Stimulated activated CD4-positive, alpha-beta T cell treated with anti-CD3 and anti-CD28 coated beads, TNF-alpha, amount 100 ng/mL, for 24 hours (primary cell): Measurements from ENCODE around the gene IFNL4.
"Not testable (repeated sequence)": the region's sequence is repeated elsewhere in the genome, so short reads cannot be mapped to it uniquely, and the experiment has no call there.

Source experiments
- DNase-seq, 3 experiments: peaks; one replicate each; pipeline ENCODE4 v3.0.0-alpha.2; 2020; ENCODE audit warnings: low read depth in 3 of 3

IFNL4 gene

GRCh38 chr19:39223703-39224279, 24.9 kb downstream of the IFNL4 start:
- DNase-seq = no peak

GRCh38 chr19:39219108-39219507, 29.5 kb downstream of the IFNL4 start:
- DNase-seq = not testable (repeated sequence)

GRCh38 chr19:39218230-39219007, 30.2 kb downstream of the IFNL4 start:
- no peak for DNase-seq

GRCh38 chr19:39217094-39217493, 31.6 kb downstream of the IFNL4 start:
- DNase-seq = no peak

- DNase-seq = not testable (repeated sequence)
Observed at GRCh38 chr19:39215323-39215722, 33.3 kb downstream of the IFNL4 start.

- DNase-seq = peak; percentile 15 to 63 (median 38)
Observed at GRCh38 chr19:39212375-39212742, 36.3 kb downstream of the IFNL4 start.

- no peak for DNase-seq
Observed at GRCh38 chr19:39211731-39212374, 36.8 kb downstream of the IFNL4 start.

GRCh38 chr19:39209196-39209595, 39.5 kb downstream of the IFNL4 start:
- no peak for DNase-seq

- DNase-seq = no peak
Observed at GRCh38 chr19:39208175-39208795, 40.4 kb downstream of the IFNL4 start.

- DNase-seq = no peak
Observed at GRCh38 chr19:39207293-39207836, 41.3 kb downstream of the IFNL4 start.

- no peak for DNase-seq
Observed at GRCh38 chr19:39206122-39206521, 42.5 kb downstream of the IFNL4 start.

- no peak for DNase-seq
Observed at GRCh38 chr19:39205449-39205764, 43.2 kb downstream of the IFNL4 start.

- DNase-seq = no peak
Observed at GRCh38 chr19:39203372-39204341, 45.0 kb downstream of the IFNL4 start, which contains the start of gene SYCN. SYCN (minus strand) TSS chr19:39204263; CDS start chr19:39204254, 9 bp downstream.

GRCh38 chr19:39202998-39203355, 45.7 kb downstream of the IFNL4 start:
- no peak for DNase-seq

GRCh38 chr19:39200803-39201115, 47.9 kb downstream of the IFNL4 start:
- DNase-seq = no peak

- no peak for DNase-seq
Observed at GRCh38 chr19:39200066-39200802, 48.4 kb downstream of the IFNL4 start.

- no peak for DNase-seq
Observed at GRCh38 chr19:39199025-39199424, 49.6 kb downstream of the IFNL4 start.

- no peak for DNase-seq
Observed at GRCh38 chr19:39197808-39198207, 50.8 kb downstream of the IFNL4 start.

GRCh38 chr19:39196860-39197562, 51.6 kb downstream of the IFNL4 start, which contains the start of gene NCCRP1:
NCCRP1 (plus strand) TSS chr19:39196964; CDS start chr19:39196983, 19 bp downstream.
- peak in 1 of 3 experiments; percentile 5 for DNase-seq

GRCh38 chr19:39196320-39196719, 52.3 kb downstream of the IFNL4 start:
- DNase-seq = no peak
